HG03378 (cell line): ENCODE data around the gene EXOSC2.
"Not testable (repeated sequence)": the region's sequence is repeated elsewhere in the genome, so short reads cannot be mapped to it uniquely, and the experiment has no call there.

Experiments
- ATAC-seq: cut with Tn5 transposase; IDR thresholded peaks from one replicate; pipeline ENCODE4 v1.9.1; 2021; ENCODE audit warnings: mild to moderate bottlenecking, moderate library complexity; ENCODE audit not compliant: unreplicated experiment

Gene EXOSC2

GRCh38 chr9:130666393-130667119, 27.0 kb upstream of the EXOSC2 start:
- no peak for ATAC-seq

- no peak for ATAC-seq
Measured at GRCh38 chr9:130667120-130667435, 26.5 kb upstream of the EXOSC2 start.

GRCh38 chr9:130668196-130668595, 25.4 kb upstream of the EXOSC2 start:
- no peak for ATAC-seq

- no peak for ATAC-seq
Measured at GRCh38 chr9:130668659-130669058, 24.9 kb upstream of the EXOSC2 start.

GRCh38 chr9:130669965-130670364, 23.6 kb upstream of the EXOSC2 start:
- no peak for ATAC-seq

- no peak for ATAC-seq
Measured at GRCh38 chr9:130670644-130671043, 22.9 kb upstream of the EXOSC2 start.

- no peak for ATAC-seq
Measured at GRCh38 chr9:130672466-130672865, 21.1 kb upstream of the EXOSC2 start.

GRCh38 chr9:130672933-130673615, 20.5 kb upstream of the EXOSC2 start:
- ATAC-seq: no peak

- no peak for ATAC-seq
Measured at GRCh38 chr9:130675396-130675795, 18.2 kb upstream of the EXOSC2 start.

GRCh38 chr9:130677252-130677651, 16.3 kb upstream of the EXOSC2 start:
- no peak for ATAC-seq

GRCh38 chr9:130680836-130681768, 12.5 kb upstream of the EXOSC2 start:
- ATAC-seq: no peak

GRCh38 chr9:130681769-130682420, 11.7 kb upstream of the EXOSC2 start:
- no peak for ATAC-seq

GRCh38 chr9:130682421-130683121, 11.0 kb upstream of the EXOSC2 start:
- no peak for ATAC-seq

GRCh38 chr9:130685104-130685503, 8.5 kb upstream of the EXOSC2 start:
- ATAC-seq: no peak

- not testable (repeated sequence) for ATAC-seq
Measured at GRCh38 chr9:130685945-130686344, 7.6 kb upstream of the EXOSC2 start.

- no peak for ATAC-seq
Measured at GRCh38 chr9:130687615-130688014, 6.0 kb upstream of the EXOSC2 start.

- no peak for ATAC-seq
Measured at GRCh38 chr9:130688072-130688471, 5.5 kb upstream of the EXOSC2 start.

GRCh38 chr9:130689572-130689936, 4.0 kb upstream of the EXOSC2 start:
- ATAC-seq: no peak

GRCh38 chr9:130689937-130690700, 3.5 kb upstream of the EXOSC2 start:
- ATAC-seq: no peak

- ATAC-seq: no peak
Measured at GRCh38 chr9:130692321-130692720, 1.3 kb upstream of the EXOSC2 start.
